ENCODE data around the gene CECR2.

Gene CECR2

GRCh38 chr22:17369439-17370025, at the start of gene CECR2:
TSS of gene CECR2 (plus strand) at chr22:17369460. CDS start at chr22:17369784, 324 bp downstream.
- TF ChIP-seq CTCF (IDR thresholded peaks at IDR 0.05; ENCODE audit: low read depth, low read length): no peak
- no peak for DNase-seq (ENCODE audit: extremely low read depth, low read depth)

GRCh38 chr22:17319546-17319945, 49.7 kb upstream of the CECR2 start:
- TF ChIP-seq CTCF (IDR thresholded peaks at IDR 0.05; ENCODE audit: low read depth, low read length): no peak

GRCh38 chr22:17322511-17322910, 46.7 kb upstream of the CECR2 start:
- TF ChIP-seq CTCF (IDR thresholded peaks at IDR 0.05; ENCODE audit: low read depth, low read length): no peak
- DNase-seq (ENCODE audit: extremely low read depth, low read depth): no peak

More at GRCh38 chr22:17319546-17319945, 49.7 kb upstream of the CECR2 start:
- no peak for DNase-seq (ENCODE audit: extremely low read depth, low read depth)

- DNase-seq (ENCODE audit: extremely low read depth, low read depth): no peak
- TF ChIP-seq CTCF (IDR thresholded peaks at IDR 0.05; ENCODE audit: low read depth, low read length): no peak
Measured at GRCh38 chr22:17331690-17332089, 37.6 kb upstream of the CECR2 start.

- no peak for TF ChIP-seq CTCF (IDR thresholded peaks at IDR 0.05; ENCODE audit: low read depth, low read length)
Measured at GRCh38 chr22:17332109-17332800, 37.0 kb upstream of the CECR2 start.

GRCh38 chr22:17334059-17334458, 35.2 kb upstream of the CECR2 start:
- no peak for TF ChIP-seq CTCF (IDR thresholded peaks at IDR 0.05; ENCODE audit: low read depth, low read length)
- DNase-seq (ENCODE audit: extremely low read depth, low read depth): no peak

More at GRCh38 chr22:17332109-17332800, 37.0 kb upstream of the CECR2 start:
- DNase-seq (ENCODE audit: extremely low read depth, low read depth): no peak

GRCh38 chr22:17334983-17335382, 34.3 kb upstream of the CECR2 start:
- no peak for TF ChIP-seq CTCF (IDR thresholded peaks at IDR 0.05; ENCODE audit: low read depth, low read length)
- no peak for DNase-seq (ENCODE audit: extremely low read depth, low read depth)

Data from AG09319 (cell line).